ENCODE data around the gene NAT9.

The NAT9 gene

DNA sequence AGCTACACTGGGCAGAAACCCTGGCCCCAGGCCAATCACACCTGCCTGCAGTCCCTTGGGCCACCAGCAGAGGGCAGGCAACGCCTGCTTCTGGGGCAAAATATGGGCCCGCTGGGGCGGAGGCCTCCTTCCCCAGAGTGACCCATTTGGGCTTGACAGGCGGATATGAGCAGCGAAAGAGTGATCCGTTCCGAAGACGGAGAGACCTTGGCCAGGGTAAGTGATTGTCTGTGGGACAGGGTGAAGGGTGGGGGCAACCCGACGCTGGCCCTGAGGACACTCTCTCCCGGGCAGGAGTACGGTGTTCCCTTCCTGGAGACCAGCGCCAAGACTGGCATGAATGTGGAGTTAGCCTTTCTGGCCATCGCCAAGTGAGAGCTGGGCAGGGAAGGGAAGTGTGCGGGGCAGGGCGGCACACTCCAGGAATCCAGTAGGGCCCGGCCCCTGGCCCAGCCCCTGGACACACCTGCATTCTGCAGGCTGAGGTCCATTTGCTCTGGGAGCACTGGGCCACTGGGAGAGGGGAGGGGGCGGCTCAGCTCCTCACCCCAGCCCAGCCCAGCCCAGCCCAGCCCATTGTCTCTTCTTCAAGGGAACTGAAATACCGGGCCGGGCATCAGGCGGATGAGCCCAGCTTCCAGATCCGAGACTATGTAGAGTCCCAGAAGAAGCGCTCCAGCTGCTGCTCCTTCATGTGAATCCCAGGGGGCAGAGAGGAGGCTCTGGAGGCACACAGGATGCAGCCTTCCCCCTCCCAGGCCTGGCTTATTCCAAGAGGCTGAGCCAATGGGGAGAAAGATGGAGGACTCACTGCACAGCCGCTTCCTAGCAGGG is 31.2 kb downstream of the NAT9 start:
- DNase-seq (ENCODE audit: low spot score): peak; percentile 87

DNA sequence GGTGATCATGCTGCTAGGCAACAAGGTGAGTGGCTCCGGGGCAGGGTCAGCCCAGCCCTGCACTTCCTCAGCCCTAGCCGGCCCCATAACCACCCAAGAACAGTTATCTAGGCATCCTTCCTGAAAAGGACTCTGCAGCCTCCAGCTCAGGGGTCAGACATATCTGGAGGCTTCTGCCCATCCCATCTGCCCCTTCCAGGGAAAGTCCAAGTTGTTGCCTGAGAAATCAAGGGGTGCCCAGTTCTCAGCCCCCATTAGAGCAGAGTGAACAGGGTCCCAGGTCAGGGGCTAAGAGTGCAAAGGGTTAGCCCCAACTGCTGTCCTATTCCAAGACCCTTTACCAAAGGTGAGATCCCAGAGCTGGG is 31.8 kb downstream of the NAT9 start:
- no peak for DNase-seq (ENCODE audit: low spot score)

DNA sequence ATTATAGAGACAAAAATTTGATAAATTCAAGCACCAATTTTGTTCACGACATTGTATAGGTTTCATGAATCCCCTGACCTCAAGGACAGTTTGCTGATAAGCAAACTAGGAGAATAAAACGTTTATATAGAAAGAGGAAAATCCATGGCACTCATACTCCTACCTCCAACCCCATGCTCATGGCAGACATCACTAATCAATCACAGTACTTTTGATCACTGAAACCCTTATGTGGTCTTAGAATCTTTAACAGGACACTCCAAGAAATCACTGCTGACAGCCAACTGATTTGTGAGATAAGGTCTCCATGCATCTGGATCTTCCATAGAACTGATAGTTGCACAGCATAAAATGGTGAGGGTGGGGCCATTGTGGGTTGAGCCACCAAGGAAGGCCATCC is 32.4 kb downstream of the NAT9 start:
- no peak for DNase-seq (ENCODE audit: low spot score)

DNA sequence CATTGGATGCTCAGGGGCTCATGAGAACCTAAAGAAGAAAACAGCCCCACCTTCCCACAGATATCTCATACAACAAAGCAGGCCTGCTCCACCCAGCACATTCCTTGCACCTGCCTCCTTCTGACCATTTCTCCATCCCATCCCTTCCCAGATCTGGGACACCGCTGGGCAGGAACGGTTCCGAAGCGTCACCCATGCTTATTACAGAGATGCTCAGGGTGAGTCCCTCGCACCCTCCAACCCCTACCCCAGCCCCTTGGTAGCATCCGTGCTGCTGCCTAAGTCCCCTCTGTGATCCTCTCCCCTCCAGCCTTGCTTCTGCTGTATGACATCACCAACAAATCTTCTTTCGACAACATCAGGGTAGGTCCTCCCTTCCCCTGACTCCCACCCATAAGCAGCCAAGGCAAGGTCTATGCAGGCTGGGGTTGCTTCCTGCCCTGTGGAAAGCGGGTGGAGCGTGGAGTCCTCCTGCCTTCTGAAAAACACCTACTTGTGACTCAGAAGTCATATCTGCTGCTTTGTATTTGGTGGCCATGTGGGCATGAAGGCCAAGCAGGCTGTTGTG is 33.1 kb downstream of the NAT9 start:
- DNase-seq (ENCODE audit: low spot score): no peak

DNA sequence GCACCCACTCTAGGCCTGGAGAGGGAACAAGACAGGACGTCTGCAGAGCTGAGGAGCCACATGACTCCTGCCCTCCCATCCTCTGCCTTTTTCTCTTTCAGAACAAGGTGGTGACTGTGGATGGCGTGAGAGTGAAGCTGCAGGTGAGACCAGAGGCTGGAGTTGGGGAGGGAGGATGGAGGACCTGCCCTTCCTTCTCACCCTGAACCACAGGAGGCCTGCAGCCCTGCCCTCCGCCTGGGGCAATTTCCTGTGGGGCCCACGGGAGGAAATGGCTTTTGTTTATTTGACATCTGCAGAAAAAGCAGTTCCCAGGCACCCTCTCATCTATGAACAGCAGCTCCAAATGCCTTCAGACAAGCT is 34.0 kb downstream of the NAT9 start:
- DNase-seq (ENCODE audit: low spot score): no peak

DNA sequence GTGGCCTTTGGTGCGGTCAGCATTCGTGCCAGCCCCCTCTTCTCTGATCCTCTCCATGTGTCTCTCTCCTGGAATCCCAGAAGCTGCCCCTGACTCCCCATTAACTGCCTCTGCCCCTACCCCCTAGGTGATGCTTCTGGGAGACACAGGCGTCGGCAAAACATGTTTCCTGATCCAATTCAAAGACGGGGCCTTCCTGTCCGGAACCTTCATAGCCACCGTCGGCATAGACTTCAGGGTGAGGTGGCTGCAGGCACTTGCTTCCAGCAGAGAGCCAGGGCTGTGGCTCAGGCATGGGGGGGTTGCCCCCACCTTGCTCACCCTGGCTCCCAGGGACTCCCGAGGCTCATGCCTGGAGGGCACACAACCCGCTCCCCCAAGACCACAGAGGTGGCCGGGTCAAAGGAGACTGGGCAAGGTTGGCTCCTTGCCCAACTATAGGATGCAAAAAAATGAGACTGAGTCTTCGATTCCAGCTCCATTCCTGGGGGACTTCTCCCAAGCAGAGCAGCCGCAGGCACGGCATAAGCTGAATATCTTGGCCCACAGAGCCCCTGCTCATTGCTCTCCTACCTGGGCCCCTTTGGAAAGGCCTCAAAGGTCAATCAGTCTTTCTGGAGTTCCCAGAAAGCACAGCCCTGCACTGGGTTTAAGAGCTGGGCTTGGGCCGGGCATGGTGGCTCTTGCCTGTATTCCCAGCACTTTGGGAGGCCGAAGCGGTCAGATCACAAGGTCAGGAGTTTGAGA is 35.3 kb downstream of the NAT9 start:
- DNase-seq (ENCODE audit: low spot score): no peak

DNA sequence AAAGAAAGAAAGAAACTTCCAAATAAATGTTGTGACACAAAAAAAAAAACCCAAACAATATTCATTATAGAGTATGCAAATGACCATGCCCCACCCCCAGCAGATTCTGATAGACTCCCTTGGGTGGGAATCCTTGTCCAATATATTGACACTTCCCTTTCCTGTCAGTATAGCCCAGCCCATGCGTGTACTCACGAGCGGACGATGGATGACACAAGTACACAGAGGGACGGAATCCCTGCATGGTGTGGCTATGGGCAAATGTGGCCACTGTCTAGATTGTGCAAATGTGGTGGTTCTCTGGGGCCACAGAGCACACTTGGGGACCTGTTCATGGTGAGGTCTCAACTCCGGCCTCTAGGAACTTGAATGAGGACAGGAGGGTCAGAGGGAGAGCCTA is 36.0 kb downstream of the NAT9 start:
- DNase-seq (ENCODE audit: low spot score): no peak

DNA sequence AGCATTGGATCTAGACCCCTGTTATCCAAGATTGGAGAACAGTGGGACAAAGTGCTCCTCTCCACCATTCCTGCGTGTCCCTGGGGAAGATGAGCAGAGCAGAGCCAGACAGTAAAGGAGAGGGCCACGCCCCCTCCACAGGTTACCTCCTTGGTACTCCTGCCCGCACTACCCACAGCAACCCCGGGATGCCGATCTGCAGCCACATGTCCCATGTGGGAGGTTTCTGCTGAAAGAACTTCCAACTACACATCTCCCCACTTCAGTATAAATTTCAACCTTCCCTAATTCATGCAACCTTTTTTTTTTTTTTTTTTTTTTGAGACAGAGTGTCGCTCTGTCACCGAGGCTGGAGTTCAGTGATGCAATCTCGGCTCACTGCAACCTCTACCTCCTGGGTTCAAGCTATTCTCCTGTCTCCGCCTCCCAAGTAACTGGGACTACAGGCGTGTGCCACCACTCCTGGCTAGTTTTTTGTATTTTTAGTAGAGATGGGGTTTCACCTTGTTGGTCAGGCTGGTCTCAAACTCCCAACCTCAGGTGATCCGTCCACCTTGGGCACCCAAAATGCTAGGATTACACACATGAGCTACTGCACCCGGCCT is 36.8 kb downstream of the NAT9 start:
- no peak for DNase-seq (ENCODE audit: low spot score)

DNA sequence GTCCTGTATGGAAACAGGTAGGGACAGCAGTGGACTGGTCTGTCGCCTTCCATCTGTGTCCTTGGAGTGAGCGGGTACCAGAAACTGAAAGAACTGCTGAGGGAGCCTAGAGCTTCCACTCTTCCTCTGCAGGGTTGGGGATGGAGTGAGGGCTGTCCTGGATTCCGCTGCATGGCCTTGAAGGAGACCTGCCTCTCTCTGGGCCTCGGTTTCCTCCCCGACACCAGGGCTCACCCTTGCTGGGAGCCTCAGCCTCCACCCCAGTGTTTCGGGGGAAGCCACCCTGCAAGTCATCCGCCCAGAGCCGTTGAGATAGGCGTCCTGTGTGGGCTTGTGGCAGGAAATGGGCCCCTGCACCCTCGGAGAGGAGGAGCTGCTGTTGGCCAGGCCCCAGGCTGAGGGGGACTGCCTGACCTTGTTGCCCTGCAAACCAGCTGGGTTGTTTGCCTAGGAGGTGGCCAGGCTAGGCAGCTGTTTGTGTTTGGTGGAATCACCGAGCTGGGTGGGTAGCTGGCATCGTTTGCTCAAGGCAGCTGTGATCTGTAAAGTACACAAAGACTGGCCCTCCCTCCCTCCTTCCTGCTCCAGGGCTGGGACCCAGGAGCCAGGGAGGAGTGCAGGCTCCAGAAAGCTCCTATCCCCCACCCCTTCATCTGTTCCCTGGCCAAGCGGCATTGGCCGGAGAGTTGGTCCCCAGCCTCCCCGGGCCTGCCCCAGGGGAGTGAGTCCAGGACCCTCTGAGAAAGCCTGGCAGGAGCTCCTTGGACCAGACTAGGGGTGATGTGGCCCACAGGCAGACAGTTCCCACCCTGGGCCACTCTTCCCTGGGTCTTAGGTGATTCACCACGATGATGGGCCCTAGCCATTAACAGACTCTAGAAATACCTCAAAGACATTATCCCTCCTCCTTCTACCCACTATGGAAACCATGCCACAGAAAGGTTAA is 37.8 kb downstream of the NAT9 start:
- no peak for DNase-seq (ENCODE audit: low spot score)

DNA sequence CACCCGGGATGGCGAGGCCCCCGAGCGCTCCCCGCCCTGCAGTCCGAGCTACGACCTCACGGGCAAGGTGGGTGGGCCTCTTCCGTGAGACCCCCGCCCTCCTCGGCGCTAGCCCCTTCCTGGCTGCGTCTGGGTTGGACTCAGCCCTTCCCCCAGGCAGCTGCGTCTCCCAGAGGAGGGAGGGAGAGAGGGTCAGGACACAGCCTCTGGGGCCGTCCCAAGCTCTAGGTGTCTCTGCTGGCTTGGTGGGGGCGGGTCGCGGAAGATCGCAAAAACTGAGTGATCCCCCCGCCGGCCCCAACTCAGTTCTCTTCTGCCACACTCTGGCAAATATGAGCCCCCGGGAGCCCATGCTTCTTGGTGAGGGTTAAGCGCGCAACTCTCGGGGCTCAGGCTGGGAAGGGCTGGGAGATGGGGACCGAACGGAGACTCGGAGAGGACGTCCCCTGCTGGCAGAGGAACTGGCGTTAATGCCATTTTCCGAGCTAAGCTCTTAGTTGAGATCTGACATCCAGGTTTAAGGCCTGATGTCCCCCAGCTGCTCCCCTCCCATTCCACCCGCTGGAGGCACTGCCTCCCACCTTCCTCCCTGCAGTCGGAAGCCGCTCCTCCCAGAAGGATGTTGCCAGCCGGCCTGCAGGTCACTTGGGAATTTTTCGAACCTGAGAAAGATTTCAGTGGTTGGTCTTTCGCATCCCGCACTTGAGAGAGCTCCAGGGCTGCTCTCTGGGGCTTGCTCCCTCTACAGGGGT is 38.7 kb downstream of the NAT9 start:
- DNase-seq (ENCODE audit: low spot score): peak; percentile 69

DNA sequence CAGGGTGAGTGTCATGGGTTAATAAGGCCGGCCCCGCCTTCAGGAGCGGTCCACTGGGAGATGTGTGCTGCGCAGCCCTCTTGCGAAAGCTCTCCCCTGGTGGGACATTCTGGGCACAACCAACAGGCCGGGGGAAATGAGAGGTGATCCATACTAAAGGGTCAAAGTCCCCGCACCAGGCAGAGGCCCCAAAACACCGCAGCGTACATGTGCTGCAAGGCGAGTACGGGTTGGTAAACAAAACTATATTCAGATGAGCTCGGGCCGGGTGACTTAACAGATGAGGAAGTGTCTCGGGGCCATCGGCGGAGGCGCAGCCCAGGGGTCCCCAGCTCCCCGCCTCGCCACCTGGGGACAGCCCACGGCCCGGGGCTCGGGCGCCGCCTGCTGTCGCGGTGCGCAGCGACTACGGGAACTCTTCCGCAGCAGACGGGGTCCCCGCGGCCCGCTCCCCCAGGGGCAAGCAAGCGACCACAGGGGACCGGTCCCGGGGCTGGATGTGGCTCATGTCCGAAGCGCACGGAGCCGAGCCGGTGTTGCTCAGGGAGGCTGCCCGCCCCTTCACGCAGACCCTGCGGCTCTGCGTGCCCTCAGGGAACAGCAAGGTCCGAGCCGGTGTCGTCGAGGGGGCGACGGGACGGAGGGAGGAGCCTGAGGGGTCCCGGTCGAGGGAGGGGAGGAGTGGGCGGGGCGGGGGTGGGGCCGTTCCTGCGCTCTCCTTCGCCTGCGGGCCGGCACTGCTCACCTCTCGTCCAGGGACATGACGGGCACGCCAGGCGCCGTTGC is 39.4 kb downstream of the NAT9 start, which contains the start of gene RAB37:
RAB37 (plus strand) TSS at position 744 of the 786 bp plus-strand sequence; CDS start at position 761, 17 bp downstream.
- DNase-seq (ENCODE audit: low spot score): peak; percentile 97

DNA sequence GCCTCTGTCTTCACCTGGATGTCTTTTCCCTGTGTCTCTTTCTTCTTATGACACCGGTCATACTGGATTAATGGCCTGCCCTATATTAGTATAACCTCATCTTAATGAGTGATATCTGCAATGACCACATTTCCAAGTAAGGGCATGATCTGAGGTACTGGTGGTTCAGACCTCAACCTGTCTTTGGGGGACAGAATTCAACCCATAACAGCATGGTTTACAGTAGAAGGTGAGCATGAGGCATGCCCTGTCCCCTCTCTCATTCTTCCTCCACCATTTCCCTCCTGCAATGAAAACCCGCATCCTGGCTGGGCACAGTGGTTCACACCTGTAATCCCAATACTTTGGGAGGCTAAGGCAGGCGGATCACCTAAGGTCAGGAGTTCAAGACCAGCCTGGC is 41.9 kb downstream of the NAT9 start:
- DNase-seq (ENCODE audit: low spot score): no peak

DNA sequence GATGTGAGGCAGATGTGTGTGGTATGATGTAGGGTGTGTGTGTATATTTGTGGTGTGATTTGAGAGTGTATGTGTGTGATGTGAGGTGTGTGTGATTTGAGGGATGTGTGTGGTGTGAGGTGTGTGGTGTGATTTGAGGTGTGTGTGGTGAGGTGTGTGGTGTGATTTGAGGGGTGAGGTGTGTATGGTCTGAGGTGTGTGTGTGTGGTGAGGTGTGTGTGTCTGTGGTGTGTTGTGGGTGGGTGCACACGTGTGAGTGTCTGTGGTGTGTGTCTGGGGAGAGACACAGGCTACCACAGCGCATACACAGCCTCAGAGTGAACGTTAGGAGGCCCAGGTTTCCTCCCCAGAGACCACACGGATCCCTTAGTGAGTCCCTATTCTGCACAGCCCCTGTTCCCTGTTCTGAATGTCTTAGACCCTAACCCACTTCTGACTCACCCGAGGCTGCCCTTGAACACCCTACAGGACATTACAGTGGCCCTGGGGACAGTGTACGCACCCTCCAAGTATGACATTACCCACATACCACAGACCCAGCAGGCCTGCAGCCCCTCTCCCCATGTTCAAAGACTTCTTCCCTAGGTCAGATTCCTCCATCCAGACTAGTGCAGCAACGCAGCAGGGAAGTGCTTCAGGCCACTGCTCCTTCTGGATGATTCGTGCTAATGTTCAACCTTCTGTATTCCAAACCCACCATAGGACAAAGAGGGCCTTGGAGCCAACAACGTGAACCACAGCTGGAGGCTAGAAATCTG is 42.6 kb downstream of the NAT9 start:
- DNase-seq (ENCODE audit: low spot score): no peak

DNA sequence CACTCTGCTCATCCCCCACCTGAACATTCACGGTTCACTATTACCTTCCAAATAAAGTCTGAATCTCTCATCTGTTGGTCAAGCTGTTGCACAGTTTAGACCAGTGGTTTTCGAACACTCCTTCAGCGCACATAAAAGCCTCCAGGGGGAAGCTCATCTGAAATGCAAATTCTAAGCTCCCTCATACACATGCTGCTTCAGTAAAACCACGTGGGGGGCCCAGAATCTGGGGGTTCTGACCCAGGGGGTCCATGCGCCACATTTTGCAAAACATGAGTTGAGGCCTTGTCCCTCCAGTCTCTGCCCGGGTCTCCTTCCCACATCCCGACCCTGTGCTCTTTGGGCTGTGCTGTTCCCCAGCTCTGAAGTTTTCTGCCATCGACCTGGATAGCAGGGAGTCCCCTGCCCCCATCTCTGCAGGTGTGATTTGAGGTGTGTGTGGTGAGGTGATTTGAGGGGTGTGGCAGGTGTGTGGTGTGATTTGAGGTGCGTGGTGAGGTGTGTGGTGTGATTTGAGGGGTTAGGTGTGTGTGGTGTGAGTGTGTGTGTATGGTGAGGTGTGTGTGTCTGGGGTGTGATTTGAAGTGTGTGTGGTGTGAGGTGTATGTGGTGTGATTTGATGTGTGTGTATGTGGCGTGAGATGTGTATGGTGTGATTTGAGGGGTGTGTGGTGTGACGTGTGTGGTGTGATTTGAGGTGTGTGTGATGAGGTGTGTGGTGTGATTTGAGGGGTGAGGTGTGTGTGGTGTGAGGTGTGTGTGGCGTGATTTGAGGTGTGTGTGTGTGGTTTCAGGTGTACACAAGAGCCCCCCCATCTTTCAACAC is 43.9 kb downstream of the NAT9 start:
- no peak for DNase-seq (ENCODE audit: low spot score)

DNA sequence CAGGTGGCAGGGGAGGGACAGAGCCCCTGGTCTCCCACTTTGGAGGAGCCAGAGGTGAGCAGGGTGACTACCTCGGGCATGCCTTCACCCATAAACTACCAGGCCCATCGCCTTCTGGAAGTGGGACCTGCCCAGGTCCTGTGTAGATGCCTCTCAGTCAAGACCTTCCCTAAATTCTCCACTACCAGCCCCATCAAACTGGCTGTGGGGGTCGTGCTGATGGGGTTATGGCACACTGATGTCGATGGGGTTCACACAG is 44.9 kb downstream of the NAT9 start:
- no peak for DNase-seq (ENCODE audit: low spot score)

DNA sequence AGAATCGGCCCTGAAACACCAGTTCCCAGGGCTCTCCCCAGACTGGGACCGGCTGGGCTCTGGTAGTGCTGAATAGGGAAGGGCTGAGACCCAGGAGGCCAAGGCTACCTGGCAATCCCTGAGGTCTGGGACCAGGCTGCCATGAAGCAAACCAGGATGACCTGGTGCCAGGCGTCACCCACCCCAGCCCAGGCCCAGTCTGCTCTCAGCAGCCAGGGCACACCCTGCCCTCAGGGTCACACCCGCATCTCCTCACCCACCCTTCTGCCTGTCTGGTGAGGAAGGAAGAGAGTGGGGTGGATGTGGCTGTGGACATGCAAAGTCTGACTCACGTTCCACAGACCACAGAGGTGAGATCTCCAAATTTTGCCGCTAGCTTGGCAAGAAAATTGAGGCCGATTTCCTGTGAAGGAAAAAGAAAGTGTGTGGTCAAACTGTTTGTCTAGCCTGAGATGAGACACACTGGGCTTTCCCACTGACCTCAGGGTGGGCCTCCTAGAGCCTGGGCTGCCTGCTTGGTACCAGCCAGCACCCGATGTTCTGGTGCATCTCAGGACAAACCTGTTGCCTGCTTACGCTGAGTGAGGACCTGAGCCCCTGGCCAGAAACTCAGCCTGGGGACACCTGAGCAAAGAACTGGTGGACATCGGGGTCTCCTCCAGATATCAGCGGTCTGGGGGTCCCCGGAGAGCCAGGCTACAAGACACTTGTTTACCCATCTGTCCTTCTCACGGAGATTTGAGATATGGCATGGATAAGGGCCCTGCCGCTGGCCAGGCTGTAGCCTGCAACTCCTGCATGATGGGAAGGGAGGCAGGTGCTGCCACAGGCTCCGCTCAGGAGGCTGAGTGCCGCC is 45.4 kb downstream of the NAT9 start:
- DNase-seq (ENCODE audit: low spot score): no peak

DNA sequence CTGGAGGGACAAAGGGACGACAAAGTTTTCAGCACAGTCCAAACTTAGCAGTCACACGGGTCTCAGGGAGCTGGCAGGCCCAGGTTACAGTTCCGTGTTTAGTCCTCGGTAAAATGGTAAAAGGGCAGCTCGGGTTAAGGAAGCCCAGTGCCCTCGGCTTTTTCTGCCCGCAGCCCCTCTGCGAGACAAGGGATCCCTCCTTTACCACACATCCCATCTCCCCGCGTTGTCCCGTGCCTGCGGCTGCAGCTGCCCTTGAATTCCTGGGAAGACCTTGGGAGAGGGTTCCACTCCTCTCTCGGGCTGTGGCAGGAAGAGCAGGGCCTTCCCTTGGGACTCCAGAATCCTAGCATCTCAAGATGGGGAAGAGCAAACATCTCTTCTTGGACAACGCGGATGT is 46.3 kb downstream of the NAT9 start:
- no peak for DNase-seq (ENCODE audit: low spot score)

DNA sequence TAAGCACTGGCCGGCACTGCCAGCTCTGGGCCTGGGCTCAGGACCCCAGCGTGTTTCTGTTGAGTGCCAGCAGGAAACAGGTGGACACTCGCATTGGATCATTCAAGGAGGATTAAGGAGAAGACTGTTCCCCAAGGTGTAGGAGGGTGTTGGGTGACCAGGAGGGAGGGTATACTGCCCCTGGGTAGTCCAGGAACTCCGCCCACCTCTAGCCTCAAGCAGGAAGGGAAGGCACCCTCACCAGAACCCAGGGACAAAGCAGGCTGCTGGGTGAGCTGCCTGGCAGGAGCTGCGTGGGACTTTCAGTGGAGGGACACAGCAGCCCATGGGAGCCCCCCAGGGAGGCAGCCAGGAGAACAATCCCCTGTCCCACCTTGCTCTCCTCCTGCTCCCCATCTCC is 46.8 kb downstream of the NAT9 start:
- no peak for DNase-seq (ENCODE audit: low spot score)

Data from HuH-7 (cell line).